ENCODE results near the gene SHBG.
"Not testable (repeated sequence)": the region's sequence is repeated elsewhere in the genome, so short reads cannot be mapped to it uniquely, and the experiment has no call there.

Gene SHBG

DNA sequence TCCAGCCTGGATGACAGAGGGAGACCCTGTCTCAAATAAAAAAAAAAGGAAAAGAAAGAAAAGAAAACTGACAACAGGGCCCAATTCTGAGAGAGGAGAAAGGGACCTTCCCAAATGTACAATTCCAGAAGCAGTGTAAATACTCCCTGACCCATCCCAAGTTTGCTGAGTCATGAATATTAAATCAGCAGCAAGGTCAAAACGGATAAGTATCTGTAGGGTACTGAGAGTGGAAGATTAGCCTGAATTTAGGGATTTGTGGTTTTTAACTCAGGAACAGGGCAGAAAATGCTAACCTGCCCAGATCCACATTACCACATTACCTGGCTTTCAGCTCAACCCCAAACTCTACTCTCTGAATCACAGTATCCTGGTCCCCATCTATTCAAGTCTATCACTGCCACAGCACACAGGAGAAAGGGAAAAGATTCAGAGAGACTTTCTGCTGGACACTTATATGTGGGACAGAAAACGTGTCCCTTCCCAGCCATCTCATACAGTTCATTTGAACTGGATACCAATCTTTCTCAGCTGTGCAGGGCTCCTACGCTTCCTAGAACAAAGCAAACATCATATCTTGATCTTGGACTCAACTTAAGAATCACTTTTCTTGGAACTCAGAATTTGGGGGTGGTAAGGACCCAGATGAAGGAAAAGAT lies 18.2 kb upstream of the SHBG start:
- DNase-seq = no peak

DNA sequence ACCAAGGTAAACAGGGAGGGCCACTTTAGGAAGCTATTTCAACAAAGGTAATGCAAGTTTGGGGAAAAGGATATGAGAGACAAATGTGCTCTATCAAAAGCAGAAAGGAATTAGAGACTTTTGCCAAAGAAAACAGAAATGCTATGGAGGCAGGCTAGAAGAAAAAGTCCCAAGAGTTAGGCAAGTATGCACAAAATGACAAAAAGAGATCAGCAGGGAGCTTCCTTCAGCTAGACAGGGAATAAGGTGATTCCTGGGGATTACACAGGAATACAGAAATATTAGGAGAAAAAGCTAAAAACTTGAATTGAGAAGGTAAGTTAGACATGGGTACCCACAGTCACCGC lies 17.7 kb upstream of the SHBG start:
- no peak for DNase-seq

DNA sequence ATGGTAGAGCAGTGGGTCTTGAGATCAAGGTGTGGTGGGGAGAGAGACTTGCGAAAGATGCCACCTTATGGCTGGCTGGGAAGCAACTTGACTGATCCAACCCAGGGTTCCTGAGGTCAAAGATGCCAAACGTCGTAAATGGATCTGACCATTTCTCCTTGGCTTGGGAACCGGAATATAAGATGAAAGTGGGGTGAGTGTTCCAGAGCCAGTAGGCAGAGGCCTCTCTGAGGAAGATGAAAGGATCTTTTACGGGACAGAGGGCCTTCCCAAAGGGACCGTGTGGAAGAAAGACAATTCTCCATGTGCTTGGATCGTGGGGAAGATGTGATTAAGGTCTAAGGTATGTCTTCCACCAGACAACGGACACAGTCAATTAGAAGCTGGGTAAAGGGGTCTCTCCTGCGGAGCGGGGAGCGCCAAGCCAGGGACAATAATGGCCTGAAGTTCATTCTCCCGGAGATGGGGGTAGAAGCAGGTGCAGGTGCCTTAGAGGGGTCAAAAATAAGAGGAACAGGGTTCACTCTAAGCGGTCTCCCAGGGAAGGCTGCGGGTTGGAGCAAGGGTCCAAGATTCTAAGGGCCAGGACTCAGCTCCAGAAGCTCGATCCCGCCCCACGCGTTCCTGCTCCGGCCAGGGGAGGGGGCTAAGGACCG lies 16.0 kb upstream of the SHBG start:
- DNase-seq = no peak

DNA sequence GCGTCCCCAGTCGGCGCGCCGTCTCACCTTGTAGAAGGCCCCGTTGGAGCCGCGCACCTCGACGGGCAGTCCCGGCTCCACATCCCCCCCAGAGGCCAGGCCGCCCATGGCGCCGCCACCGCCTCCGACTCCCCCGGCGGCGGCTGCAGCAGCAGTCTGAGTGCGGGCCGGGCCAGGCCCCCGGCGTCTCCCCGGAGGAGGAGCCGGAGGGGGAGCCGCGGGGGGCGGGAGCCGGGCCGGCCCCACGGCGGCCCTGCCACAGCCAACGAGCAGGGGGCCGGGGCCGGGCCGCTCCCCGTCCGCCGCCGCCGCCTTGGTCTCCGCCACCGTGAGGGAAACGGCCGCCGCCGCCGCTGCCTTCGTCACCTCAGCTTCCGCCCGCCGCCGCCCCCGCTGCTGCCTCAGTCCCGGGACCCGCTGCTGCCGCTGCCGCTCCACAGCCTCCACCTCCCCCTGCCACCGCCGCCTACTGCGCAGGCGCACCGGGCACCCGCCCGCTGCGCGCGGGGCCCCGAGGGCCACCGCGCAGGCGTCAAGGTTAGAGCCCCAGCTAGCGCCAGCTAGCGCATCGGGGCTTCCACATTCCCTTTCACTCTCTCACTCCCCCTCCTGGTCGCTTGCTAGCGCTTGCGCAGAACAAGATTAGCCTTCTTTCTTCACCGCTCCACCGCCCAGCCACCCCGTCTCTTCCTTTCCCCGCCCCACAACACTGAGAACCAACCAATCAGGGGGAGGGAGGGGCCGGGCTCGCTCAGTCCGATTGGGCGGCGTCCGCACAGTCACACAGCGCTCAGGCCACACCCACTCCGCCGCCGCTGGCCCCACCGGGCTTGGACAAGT lies 15.3 kb upstream of the SHBG start, which contains the start of gene FXR2:
Gene FXR2 (minus strand): TSS at position 473 of the 840 bp plus-strand sequence. CDS start 365 bp downstream, at position 108.
- DNase-seq = peak; percentile 98

DNA sequence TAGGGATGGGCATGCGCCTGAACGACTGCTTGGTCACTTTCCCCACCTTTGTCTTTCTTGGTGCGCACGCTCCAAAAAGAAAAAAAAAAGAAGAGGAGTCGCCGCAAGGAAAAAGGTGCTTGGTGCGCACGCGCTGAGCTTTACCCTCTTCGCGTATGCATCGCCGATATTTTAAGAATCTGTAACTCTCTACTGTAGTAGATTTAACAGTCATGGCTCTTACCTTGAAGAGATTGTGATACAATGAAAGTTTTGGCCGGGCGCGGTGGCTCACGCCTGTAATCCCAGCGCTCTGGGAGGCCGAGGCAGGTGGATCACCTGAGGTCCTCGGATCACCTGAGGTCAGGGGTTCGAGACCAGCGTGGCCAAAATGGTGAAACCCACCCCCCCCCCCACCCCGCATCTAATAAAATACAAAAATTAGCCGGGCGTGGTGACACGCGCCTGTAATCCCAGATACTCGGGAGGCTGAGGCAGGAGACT lies 14.6 kb upstream of the SHBG start:
- DNase-seq = no peak

DNA sequence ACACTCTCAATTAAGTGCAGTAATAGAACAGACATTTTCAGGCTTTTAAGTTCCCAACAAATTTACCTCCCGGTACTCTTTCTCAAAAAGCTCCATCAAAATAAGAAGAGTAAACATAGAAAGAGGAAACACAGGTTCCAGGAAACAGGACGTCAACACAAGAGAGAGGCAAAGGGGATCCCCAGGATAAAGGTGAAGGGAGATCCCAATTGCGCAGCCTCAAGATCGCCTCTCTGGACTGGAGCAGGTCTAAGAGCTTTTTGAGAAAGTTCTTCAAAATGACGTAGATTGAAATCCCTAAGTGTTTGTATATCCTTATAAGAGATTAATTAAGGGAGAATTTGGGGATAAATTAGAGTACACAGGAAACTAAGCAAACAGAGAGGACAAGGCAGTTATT lies 11.3 kb upstream of the SHBG start:
- no peak for DNase-seq

DNA sequence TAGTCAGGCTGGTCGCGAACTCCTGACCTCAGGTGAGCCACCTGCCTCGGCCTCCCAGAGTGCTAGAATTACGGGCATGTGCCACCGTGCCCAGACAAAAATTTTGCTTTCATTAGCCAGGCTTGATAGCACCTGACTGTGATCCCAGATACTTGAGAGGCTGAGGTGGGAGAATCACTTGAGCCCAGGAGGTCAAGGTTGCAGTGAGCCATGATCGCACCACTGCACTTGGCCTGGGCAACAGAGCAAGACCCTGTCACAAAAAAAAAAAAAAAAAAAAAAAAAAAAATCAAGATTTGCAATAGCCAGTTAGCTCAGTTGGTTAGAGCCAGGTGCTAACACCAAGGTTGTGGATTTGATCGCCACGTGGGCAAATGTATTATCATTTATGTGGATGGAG lies 9.1 kb upstream of the SHBG start:
- DNase-seq = no peak

DNA sequence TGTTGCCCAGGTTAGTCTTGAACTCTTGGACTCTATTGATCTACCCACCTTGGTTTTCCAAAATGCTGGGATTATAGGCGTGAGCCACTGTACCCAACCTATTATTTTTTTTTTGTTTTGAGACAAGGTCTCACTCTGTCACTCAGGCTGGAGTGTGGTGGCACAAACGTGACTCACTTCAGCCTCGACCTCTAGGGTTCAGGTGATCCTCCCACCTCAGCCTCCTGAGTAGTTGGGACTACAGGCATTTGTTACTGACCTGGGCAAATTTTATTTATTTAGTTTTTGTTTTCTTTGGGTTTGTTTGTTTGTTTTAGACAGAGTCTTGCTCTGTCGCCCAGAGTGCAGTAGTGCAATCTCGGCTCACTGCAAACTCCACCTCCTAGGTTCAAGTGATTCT lies 6.3 kb upstream of the SHBG start:
- DNase-seq = no peak

DNA sequence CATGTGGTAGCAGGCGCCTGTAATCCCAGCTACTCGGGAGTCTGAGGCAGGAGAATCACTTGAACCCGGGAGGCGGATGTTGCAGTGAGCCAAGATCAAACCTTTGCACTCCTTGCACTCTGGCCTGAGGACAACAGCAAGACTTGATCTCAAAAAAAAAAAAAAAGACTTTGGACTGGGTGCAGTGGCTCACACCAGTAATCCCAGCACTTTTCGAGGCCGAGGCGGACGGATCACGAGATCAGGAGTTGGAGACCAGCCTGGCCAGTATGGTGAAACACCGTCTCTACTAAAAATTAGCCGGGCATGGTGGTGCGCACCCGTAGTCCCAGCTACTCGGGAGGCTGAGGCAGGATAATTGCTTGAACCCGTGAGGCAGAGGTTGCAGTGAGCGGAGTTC lies 4.2 kb upstream of the SHBG start:
- DNase-seq = not testable (repeated sequence)

DNA sequence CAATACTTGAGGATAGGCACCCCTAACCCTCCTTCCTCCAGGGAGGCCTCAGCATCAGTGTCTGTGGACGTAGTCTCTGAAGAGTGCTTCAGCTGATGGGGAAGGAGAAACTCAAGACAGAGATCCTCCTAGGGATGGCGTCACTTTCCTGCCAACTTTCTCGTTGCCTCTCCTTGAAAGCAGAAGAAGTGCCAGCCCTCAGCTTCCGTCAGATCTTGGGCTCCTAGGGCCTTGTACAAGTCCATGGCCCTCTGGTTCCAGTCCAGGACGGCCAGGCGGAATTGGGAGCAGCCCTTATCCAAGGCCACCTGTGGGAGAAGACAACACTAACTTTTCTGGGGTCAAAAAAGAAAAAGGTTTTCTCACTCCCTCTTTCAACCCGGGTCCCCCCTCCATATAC lies 3.6 kb upstream of the SHBG start:
- no peak for DNase-seq

DNA sequence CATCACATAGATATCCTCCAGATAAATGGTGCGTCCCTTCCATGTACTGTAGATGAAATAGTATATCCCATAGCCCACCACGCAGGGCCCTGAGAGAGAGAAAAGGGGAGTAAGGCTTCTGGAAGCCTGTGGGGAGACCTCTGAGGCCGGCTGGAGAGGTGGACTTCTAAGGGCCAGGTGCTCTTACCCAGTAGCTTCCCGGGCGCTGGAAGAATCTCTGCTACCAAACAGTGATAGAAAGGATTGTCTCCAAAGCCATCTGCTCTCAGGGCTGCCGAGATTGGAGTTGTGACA lies 3.0 kb upstream of the SHBG start:
- no peak for DNase-seq

DNA sequence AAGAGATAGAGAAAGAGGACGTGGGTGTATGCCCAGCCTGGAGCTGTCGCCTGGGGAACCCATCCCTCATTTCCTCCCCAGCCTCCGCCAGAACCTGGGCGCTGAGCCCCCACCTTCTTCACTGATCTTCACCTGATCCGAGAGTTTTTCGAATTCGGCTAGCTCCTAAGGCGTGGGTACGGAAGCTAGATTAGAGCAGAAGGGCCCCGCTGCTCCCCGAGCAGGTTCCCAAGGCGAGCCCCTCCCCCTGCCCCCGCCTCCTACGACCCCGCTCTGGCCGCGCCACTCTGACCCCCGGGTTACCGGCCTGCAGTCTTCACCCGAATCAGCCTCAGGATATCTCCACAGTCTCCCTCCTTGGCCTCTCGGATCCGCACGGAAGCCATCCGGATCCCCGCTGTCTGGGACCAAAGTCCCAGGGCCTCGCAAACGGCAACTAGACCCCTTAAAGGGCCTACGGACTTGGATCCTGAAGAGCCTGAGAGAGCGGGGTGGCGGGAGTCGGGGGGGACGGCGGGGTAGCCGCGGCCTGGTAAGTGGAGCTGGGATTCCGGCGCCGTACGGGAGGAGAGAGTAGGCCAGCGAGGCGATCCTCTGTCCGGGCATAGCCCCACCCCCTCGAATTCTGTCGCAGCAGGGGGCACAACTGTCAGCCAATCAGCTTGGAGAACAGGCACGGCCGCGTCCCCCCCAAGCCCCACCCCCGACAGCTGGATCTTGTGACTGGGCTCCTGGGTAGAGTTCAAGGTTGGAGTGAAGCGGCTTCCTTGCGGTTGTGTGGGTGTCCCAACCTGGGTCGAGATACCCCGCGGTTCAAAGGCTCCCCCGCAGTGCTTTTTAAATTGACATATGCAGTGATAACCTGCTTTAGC lies 2.4 kb upstream of the SHBG start, which contains the start of gene SAT2:
Gene SAT2 (minus strand): TSS at position 572 of the 872 bp plus-strand sequence. CDS start 186 bp downstream, at position 386.
- peak; percentile 77 for DNase-seq

DNA sequence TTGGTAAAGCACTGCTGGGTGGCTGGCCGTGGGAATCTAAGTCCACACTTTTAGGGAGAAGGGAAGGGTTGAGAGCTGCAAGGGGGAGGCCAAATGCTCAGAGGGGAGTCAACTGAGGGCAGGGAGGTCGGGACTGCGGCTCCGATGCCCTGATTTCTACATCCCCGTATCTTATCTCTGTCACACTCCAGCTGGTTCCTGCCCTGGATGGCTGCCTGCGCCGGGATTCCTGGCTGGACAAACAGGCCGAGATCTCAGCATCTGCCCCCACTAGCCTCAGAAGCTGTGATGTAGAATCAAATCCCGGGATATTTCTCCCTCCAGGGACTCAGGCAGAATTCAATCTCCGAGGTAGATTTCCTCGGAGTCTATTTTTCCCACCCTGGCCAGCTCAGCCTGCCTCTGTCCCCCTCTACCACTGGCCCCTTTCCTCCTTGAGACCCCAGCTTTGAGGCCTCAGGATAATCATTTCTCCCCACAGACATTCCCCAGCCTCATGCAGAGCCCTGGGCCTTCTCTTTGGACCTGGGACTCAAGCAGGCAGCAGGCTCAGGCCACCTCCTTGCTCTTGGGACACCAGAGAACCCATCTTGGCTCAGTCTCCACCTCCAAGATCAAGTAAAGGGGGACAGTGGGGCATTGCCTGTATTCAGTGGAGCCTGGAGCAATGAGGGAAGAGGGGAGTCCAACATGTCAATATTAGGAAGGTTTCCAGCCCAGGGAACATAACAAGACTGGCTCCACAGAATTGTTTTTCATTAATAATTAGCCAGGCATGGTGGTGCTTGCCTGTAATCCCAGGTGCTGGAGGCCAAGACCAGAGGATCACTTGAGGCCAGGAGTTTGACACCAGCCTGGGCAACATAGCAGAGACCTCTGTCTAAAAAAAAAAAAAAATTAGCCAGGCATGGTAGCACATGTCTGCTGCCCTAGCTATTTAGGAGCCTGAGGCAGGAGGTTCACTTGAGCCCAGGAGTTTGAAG lies 1.8 kb downstream of the SHBG start:
- DNase-seq = no peak

DNA sequence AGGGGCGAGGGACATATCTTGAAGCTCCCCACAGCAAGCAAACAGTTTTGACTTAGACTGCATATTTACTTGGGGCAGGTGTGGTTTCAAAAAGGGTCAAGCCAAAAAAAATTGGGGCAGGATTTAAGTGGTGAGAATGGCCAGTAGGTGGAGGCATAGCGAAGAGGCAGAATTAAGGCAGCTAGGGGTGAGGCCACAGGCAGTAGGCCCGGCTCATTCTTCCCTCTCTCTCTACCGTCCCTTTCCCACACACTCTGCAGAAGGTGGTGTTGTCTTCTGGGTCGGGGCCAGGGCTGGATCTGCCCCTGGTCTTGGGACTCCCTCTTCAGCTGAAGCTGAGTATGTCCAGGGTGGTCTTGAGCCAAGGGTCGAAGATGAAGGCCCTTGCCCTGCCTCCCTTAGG lies 2.6 kb downstream of the SHBG start:
- DNase-seq = no peak

DNA sequence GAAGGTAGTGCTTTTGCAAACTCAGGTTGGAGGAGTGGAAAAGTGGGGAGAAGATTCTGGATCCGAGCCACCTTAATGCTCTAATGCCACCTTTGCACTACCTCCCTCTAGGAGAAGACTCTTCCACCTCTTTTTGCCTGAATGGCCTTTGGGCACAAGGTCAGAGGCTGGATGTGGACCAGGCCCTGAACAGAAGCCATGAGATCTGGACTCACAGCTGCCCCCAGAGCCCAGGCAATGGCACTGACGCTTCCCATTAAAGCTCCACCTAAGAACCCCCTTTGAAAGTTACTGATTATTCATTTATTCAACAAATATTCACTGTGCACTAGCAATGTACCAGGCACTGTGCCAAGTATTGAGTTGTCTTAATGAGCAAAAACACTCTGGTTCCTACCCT lies 3.2 kb downstream of the SHBG start:
- DNase-seq = no peak

DNA sequence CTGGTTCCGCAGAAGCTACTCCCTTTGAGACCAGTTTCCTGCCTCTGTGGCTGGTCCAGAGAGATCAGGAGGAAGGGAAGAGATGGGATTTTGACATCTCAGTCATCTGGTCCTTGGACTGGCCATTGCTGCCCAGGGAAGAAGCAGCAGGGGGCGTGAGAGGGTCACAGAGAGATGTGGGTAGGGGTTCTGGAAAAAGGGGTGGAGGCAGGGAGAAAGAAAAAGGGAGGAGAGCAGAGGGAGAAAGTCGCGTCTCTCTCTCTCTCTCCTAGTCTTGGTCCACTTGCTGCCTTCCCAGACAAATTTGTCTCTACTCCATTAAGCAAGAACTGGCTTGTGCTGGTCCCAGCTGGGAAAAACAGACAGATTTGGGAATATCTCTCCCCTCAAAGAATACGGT lies 4.4 kb downstream of the SHBG start:
- DNase-seq = no peak

DNA sequence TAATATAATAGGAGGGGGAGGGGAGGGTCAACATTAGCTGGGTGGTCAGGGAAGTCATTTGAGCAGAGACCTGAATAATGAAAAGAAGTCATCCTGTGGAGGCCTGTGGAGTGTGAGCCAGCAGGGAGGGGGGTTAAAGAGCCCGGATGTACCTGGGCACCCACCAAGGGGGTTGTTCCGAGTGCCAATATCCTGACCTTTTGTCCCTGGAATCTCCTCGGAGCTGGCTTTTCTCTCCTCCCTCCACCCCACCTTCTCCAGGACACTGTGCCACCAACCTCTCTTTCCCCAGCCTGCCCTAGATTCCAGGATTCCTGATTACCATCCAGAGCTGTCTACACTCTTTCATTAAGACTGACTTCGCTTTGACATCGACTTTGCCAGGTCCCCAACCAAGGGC lies 6.2 kb downstream of the SHBG start:
- no peak for DNase-seq

DNA sequence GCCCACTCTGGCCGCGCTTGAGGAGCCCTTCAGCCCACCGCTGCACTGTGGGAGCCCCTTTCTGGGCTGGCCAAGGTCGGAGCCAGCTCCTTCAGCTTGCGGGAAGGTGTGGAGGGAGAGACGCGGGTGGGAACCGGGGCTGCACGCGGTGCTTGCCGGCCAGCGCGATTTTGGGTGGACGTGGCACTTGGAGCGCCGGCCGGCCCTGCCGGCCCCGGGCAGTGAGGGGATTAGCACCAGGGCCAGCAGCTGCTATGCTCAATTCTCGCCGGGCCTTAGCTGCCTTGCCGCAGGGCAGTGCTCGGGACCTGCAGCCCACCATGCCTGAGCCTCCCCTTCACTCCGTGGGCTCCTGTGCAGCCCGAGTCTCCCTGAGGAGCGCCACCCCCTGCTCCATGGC lies 10.8 kb downstream of the SHBG start:
- DNase-seq = no peak

DNA sequence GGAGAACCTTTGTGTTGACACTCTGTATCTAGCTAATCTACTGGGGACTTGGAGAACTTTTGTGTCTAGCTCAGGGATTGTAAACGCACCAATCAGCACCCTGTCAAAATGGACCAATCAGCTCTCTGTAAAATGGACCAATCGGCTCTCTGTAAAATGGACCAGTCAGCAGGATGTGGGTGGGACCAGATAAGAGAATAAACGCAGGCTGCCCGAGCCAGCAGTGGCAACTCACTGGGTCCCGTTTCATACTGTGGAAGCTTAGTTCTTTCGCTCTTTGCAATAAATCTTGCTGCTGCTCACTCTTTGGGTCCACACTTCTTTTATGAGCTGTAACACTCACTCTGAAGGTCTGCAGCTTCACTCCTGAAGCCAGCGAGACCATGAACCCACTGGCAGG lies 11.7 kb downstream of the SHBG start:
- not testable (repeated sequence) for DNase-seq

DNA sequence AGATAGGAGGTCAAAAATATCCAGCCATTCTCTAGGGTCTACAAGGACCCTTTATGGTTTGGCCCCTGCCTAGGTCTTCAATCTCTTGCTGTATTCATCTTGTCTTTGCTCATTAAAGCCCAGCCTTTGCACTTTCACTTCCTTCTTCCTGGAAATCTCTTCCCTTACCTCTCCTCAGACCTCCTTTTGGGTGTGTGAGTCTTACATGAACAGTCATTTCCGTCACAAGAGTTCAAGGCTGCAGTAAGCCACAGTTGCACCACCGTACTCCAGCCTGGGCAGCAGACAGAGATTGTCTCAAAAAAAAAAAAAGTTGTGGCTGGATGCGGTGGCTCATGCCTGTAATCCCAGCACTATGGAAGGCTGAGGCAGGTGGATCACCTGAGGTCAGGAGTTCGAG lies 14.8 kb downstream of the SHBG start:
- DNase-seq = no peak

DNA sequence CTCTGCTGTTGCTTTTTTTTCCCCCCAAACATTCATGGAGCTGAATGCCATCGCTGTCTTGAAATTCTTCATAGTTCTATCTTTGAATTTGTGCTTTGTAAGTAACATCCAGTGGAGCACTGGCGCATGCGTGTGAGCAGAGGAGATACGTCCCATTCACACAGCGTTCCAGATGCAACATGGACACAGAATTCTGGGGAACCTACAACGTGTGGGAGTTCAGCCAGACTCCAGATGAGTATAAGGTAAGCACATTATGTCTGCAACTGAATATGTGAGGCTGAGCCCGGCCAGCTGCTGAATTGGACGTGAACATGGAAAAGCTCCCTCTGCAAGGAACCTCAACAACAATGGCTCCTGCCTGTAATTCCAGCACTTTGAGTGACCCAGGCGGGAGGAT lies 16.5 kb downstream of the SHBG start:
- DNase-seq = no peak

DNA sequence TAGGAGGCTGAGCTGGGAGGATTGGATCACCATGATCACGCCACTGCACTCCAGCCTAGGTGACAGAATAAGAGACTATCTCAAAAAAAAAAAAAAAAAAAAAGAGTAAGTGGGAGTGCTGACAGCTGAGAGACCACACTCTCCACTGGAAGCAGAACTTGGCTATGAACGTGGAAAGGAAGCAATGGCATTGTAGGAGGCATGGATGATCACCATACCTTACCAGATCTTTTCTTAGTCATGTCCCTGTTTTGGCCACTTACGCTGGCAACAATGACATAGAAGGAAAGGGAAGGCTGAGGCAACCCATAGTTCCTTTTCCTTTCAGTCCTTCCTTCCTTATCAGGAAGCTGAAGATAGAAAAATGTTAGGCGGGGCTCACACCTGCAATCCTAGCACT lies 17.1 kb downstream of the SHBG start:
- DNase-seq = no peak
